Skeletal muscle tissue (tissue), 4 donors: ENCODE data around the gene SLC2A10. TPM values are rescaled to one million over a fixed set of nuclear protein-coding genes. Genes with fewer than 3 reads are reported as not detected.
"Not testable (repeated sequence)": the region's sequence is repeated elsewhere in the genome, so short reads cannot be mapped to it uniquely, and the experiment has no call there.

Source experiments
- H3K27ac ChIP-seq: one replicate; pipeline ENCODE4 v1.7.0; 2013; ENCODE audit warnings: mild to moderate bottlenecking, low read depth, low read length, inconsistent platforms
- H3K27me3 ChIP-seq, 3 donors: one replicate each; pipeline ENCODE4 v1.7.0; 2013; ENCODE audit warnings: low read length in 3 of 3; ENCODE audit not compliant: control insufficient read depth in 3 of 3, insufficient read depth in 3 of 3
- H3K36me3 ChIP-seq, 3 donors: one replicate each; pipeline ENCODE4 v1.7.0; 2013; ENCODE audit warnings: low read length in 3 of 3; ENCODE audit not compliant: control insufficient read depth in 3 of 3, insufficient read depth in 3 of 3
- H3K4me1 ChIP-seq, 3 donors: one replicate each; pipeline ENCODE4 v1.7.0; 2013; ENCODE audit warnings: low read length in 3 of 3, mild to moderate bottlenecking in 3 of 3; ENCODE audit not compliant: control insufficient read depth in 3 of 3, insufficient read depth in 3 of 3
- H3K4me3 ChIP-seq, 3 donors: one replicate each; pipeline ENCODE4 v1.7.0; 2013; ENCODE audit warnings: low read length in 3 of 3
- H3K9ac ChIP-seq, 3 donors: one replicate each; pipeline ENCODE4 v1.7.0; 2013; ENCODE audit warnings: low read length in 3 of 3, mild to moderate bottlenecking in 3 of 3, moderate library complexity in 2 of 3, low read depth in 1 of 3
- H3K9me3 ChIP-seq, 3 donors: one replicate each; pipeline ENCODE4 v1.7.0; 2013; ENCODE audit warnings: low read length in 3 of 3; ENCODE audit not compliant: control insufficient read depth in 3 of 3
- total RNA-seq: library from RNA; depleted of rRNA; stranded (reverse); fragments of >200 nt; gene quantifications from one replicate; pipeline ENCODE4 v1.2.3, GENCODE V29; 2014
- donor health status: Osteomylitis.

SLC2A10 gene
- total RNA-seq, 1 donor from 2014 or later = 24.0 TPM

GRCh38 chr20:46671866-46672542 is 37.4 kb upstream of the SLC2A10 start:
- no peak overlapping the region for H3K4me3 ChIP-seq
- no peaks in the 10 kb centered on the region for H3K4me1 ChIP-seq
- H3K9me3 ChIP-seq = peaks cover 0 to 15% (median 6%) of the 10 kb centered on the region in 3 donors
- no peak overlapping the region for H3K27ac ChIP-seq
- no peak overlapping the region for H3K9ac ChIP-seq
- no peaks in the 10 kb centered on the region for H3K27me3 ChIP-seq
- H3K36me3 ChIP-seq = peaks cover 0 to 3% (median 0%) of the 10 kb centered on the region in 3 donors

DNA sequence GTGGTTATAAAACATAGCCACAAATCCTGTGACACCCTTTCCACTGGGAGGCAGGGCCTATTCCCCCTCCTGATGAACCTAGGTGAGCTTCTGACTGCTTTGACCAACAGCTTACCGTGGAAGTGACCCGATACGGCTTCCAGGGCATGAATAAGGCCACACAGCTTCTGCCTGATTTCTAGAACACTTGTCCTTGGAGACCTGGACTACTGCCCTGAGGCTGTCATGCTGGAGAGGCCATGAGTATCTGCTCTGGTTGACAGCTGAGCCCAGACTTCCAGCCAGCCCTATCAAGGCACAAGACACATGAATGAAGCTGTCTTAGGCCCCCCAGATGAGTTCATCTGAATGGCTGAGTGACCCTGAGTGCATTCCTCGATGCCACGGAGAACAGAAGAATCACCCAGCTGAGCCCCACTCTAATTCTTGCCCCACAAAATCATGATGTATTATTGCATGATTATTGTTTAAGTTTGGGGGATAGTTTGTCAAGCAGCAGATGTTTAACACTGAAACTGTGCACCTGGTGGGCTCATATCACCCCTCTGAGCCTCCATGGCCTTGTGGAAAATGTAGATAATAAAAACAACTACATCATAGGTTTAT is 36.8 kb upstream of the SLC2A10 start:
- no peaks in the 10 kb centered on the region for H3K27me3 ChIP-seq
- H3K9me3 ChIP-seq = peaks cover 0 to 15% (median 6%) of the 10 kb centered on the region in 3 donors
- peaks cover 0 to 3% (median 0%) of the 10 kb centered on the region in 3 donors for H3K36me3 ChIP-seq
- no peak overlapping the region for H3K9ac ChIP-seq
- no peak overlapping the region for H3K4me3 ChIP-seq
- no peaks in the 10 kb centered on the region for H3K4me1 ChIP-seq
- no peak overlapping the region for H3K27ac ChIP-seq

- H3K9me3 ChIP-seq = peaks cover 0 to 15% (median 6%) of the 10 kb centered on the region in 3 donors
- H3K27ac ChIP-seq = no peak overlapping the region
- H3K36me3 ChIP-seq = peaks cover 0 to 3% (median 0%) of the 10 kb centered on the region in 3 donors
- H3K4me3 ChIP-seq = no peak overlapping the region
- no peaks in the 10 kb centered on the region for H3K27me3 ChIP-seq
- no peaks in the 10 kb centered on the region for H3K4me1 ChIP-seq
- no peak overlapping the region for H3K9ac ChIP-seq
These were observed 35.8 kb upstream of the SLC2A10 start for GRCh38 chr20:46673394-46674252.

GRCh38 chr20:46674253-46675083 is 35.0 kb upstream of the SLC2A10 start:
- Histone ChIP-seq H3K9me3 (peaks cover 0 to 15% (median 6%) of the 10 kb centered on the region in 3 donors), H3K4me1 (no peaks in the 10 kb centered on the region), H3K9ac (no peak overlapping the region), H3K4me3 (no peak overlapping the region), H3K27ac (no peak overlapping the region), H3K36me3 (peaks cover 0 to 3% (median 0%) of the 10 kb centered on the region in 3 donors), H3K27me3 (no peaks in the 10 kb centered on the region)

DNA sequence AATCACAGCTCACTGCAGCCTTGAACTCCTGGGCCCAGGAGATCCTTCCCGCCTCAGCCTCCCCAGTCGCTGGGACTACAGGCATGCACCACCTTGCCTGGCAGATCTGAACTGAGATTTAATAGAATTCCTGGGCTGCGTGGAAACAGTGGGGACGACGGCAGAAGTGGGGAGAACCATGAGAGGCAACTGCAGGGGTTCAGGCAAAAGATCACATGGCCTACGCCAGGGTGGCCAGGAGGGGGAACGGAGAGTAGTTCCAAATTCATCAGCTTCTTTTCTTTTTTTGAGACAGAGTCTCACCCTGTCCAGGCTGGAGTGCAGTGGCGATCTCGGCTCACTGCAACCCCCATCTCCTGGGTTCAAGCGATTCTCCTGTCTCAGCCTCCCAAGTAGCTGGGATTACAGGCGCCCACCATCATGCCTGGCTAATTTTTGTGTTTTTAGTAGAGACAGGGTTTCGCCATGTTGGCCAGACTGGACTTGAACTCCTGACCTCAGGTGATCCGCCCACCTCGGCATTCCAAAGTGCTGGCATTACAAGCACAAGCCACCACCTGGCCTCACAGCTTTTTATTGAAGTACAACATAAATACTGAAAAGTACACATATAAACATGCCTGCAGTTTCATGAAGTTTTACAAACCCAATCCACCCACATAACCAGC is 32.7 kb upstream of the SLC2A10 start:
- H3K4me3 ChIP-seq, H3K9me3 ChIP-seq, H3K4me1 ChIP-seq, H3K27me3 ChIP-seq, H3K36me3 ChIP-seq, H3K9ac ChIP-seq, H3K27ac ChIP-seq: not testable (repeated sequence)

DNA sequence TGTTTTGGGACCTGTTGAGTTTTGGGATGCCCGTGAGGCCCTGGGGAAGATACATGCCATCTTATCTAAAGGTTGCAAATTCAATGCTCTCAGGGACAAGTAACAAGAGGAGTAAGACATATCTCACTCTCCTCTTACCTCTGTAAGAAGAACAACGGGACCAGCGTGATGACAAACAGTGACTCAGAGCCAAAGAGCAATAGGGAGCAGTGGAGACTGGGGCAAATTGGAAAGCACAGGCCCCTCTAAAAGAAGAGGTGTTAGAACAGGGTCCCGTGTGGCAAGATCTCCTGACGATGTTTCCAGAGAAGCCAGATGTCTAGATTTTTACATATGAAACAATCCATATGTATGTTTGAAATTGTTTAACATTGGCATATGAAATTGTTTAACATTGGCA is 31.8 kb upstream of the SLC2A10 start:
- peaks cover 0 to under 1% (median 0%) of the 10 kb centered on the region in 3 donors for H3K9me3 ChIP-seq
- no peak overlapping the region for H3K4me3 ChIP-seq
- no peak overlapping the region for H3K27ac ChIP-seq
- H3K4me1 ChIP-seq = peaks cover under 1 to 6% (median 6%) of the 10 kb centered on the region in 3 donors
- H3K9ac ChIP-seq = no peak overlapping the region
- H3K27me3 ChIP-seq = no peaks in the 10 kb centered on the region
- H3K36me3 ChIP-seq = peaks cover 0 to 6% (median 5%) of the 10 kb centered on the region in 3 donors

DNA sequence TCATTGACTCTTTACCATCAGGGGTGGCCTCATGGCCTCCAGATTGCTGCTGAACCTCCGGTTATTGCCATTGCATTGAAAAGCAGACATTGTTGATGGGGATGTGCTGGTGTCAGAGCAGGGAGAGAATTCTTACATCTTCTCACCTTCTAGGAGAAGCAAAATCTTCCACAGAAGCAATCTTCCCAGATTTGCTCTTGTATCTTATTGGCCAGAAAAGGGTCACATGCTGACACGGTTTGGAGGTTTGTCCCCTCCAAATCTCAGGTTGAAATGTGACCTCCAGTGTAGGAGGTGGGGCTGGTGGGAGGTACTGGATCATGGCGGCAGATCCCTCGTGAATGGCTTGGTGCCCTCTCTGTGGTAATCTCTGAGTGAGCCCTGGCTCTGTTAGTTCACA is 30.9 kb upstream of the SLC2A10 start:
- H3K36me3 ChIP-seq = peaks cover 0 to 6% (median 5%) of the 10 kb centered on the region in 3 donors
- peaks cover 8 to 15% (median 15%) of the 10 kb centered on the region in 3 donors for H3K4me1 ChIP-seq
- H3K27me3 ChIP-seq = no peaks in the 10 kb centered on the region
- H3K9me3 ChIP-seq = no peaks in the 10 kb centered on the region
- no peak overlapping the region for H3K4me3 ChIP-seq
- no peak overlapping the region for H3K9ac ChIP-seq
- no peak overlapping the region for H3K27ac ChIP-seq

GRCh38 chr20:46680684-46681031 is 28.8 kb upstream of the SLC2A10 start:
- Histone ChIP-seq H3K36me3 (peaks cover 0 to 6% (median 5%) of the 10 kb centered on the region in 3 donors), H3K4me1 (peaks cover 13 to 26% (median 19%) of the 10 kb centered on the region in 3 donors), H3K9me3 (no peaks in the 10 kb centered on the region), H3K27me3 (no peaks in the 10 kb centered on the region), H3K4me3 (no peak overlapping the region), H3K27ac (no peak overlapping the region), H3K9ac (no peak overlapping the region)
